Keratinocyte (primary cell): ENCODE results near the gene SPTLC3.

Experiments
- CTCF ChIP-seq, 3 experiments: IDR thresholded peaks in 1 of 3; conservative IDR thresholded peaks in 1 of 3; optimal IDR thresholded peaks in 1 of 3; 2 replicates in 2 of 3; 3 replicates in 1 of 3; pipeline versions ENCODE3 to v1.5.1; 2011; ENCODE audit warnings: low read length in 3 of 3, mild to moderate bottlenecking in 3 of 3, moderate library complexity in 2 of 3, control low read depth in 1 of 3, inconsistent platforms in 1 of 3; ENCODE audit not compliant: insufficient read depth in 2 of 3; ENCODE audit errors: extremely low read depth in 1 of 3
- EZH2 ChIP-seq: IDR thresholded peaks from one replicate; pipeline ENCODE4 v1.6.1; 2012; ENCODE audit warnings: inconsistent platforms, mild to moderate bottlenecking, low read length, moderate library complexity

GRCh38 chr20:13046409-13046808 lies 37.6 kb downstream of the SPTLC3 start:
- no peak for TF ChIP-seq CTCF (optimal IDR thresholded peaks at IDR 0.05 in 1 of 3, IDR thresholded peaks at IDR 0.05 in 1 of 3, conservative IDR thresholded peaks at IDR 0.05 in 1 of 3; ENCODE audit: extremely low read depth in 1 of 3, insufficient read depth in 2 of 3, low read length in 3 of 3)
- no peak for TF ChIP-seq EZH2
